Measurements from ENCODE around the gene IDUA.
"Not testable (repeated sequence)": the region's sequence is repeated elsewhere in the genome, so short reads cannot be mapped to it uniquely, and the experiment has no call there.

The IDUA gene

DNA sequence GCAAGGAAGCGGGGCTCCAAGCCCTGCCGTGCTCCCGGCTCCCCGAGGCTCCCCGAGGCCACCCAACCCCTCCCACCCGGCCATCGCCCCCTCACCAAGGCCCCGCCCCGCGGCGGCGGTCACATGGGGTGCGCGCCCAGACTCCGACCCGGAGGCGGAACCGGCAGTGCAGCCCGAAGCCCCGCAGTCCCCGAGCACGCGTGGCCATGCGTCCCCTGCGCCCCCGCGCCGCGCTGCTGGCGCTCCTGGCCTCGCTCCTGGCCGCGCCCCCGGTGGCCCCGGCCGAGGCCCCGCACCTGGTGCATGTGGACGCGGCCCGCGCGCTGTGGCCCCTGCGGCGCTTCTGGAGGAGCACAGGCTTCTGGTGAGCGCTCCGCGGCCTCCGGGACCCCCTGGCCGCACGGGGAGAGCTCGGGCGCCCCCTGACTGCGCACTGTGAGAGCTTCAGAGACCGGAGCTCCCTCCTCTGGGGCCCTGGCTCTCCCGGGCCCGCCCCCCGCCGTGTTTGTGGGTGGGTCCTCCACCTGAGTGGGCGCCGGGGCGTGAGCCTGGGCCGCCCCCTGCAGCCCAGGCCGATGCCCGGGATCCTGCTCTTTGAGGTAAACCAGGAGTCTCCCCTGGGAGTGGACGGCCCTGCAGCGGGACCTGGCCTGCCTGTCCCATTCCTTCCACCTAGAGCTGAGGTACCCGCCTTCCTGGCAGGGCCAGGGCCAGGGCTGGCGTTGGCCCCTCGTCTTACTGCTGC lies at the start of gene IDUA:
Gene IDUA (plus strand): TSS at position 166 of the 745 bp plus-strand sequence. CDS start 41 bp downstream, at position 207.
- peak; percentile 72 for DNase-seq (ENCODE audit: low read depth, low spot score)

DNA sequence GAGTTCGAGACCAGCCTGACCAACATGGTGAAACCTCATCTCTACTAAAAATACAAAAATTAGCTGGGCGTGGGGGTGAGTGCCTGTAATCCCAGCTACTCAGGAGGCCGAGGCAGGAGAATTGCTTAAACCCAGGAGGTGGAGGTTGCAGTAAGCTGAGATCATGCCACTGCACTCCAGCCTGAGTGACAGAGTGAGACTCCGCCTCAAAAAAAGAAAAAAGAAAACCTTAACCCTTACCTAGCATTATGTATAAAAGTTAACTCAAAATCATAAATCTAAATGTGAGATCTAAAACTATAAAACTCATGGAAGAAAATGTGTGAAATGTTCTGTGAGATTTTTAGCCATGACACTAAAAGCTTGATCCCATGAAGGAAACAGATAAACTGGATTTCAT lies 47.3 kb upstream of the IDUA start:
- DNase-seq (ENCODE audit: low read depth, low spot score) = not testable (repeated sequence)

DNA sequence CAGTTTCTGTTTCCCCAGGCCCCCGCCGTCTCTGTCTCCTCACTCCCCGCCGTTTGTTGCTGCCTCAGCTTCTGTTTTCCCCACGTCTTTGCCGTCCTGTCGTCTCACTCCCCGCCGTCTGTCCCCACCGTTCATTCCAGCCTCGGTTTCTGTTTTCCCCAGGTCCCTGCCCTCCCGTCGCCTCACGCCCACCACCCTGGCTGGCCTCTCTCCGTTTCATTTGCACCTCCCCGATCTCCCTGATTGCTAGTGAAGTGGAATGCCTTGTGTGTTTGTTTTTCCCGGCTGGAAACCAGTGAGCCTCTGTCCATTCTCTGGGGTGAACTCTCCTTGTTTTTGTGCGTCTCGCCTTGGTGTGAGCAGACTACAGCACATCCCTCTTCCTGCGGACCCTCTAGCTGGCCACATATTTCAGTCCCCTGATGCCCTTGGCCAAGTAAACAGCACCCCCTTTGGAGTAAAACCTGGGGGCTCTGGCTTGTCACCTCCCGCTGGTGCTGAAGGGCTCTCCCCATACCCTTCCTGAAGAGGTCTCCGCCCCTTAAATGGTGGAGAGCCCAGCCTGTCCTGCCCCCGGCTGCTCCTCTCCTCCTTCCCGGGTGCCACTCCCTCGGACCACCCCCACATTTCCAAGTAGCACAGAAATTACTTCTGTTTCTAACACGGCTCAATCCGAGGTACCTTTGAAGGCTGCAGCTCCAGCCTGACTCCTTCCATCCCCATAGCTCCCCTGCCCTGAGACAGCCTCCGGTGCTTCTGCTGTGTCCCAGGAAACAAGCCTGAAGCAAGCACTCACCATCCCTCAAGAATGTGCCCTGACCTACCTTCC lies 41.4 kb upstream of the IDUA start:
- DNase-seq (ENCODE audit: low read depth, low spot score) = no peak

DNA sequence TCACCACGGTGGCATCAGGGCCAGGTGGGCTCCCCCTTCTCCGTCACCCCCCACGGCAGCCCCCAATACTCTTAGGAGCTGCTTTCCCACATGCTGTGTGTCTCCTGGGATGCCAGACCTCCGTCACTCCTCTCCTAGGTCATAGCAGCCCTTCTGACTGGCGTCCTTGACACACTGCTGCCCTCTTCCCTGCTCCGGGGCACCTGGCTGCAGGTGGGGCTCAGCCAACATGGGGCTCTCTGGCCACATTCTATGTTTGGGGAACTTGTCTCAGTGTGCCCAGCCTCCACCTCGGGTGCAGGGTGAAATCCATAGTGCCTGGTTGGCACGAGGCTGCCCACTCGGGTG lies 40.8 kb upstream of the IDUA start:
- no peak for DNase-seq (ENCODE audit: low read depth, low spot score)

GRCh38 chr4:946517-947471 lies 40.0 kb upstream of the IDUA start:
- DNase-seq (ENCODE audit: low read depth, low spot score) = no peak

DNA sequence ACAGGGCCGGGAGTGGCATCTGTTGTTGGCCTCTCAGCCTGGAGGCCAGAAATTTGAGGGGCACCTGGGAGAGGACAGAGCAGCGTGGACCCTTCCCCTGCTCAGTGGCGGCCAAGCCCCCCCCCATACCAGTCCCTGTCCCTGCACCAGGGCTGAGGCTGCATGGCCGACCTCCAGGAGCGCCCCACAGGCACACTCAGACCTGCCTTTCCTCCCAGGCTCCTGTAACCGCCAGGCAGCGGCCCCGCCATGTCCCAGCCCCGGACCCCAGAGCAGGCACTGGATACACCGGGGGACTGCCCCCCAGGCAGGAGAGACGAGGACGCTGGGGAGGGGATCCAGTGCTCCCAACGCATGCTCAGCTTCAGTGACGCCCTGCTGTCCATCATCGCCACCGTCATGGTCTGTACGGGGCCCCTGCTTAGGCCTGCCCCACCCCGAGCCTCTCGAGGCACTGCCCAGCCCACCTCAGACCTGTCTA lies 39.3 kb upstream of the IDUA start:
- DNase-seq (ENCODE audit: low read depth, low spot score) = no peak

DNA sequence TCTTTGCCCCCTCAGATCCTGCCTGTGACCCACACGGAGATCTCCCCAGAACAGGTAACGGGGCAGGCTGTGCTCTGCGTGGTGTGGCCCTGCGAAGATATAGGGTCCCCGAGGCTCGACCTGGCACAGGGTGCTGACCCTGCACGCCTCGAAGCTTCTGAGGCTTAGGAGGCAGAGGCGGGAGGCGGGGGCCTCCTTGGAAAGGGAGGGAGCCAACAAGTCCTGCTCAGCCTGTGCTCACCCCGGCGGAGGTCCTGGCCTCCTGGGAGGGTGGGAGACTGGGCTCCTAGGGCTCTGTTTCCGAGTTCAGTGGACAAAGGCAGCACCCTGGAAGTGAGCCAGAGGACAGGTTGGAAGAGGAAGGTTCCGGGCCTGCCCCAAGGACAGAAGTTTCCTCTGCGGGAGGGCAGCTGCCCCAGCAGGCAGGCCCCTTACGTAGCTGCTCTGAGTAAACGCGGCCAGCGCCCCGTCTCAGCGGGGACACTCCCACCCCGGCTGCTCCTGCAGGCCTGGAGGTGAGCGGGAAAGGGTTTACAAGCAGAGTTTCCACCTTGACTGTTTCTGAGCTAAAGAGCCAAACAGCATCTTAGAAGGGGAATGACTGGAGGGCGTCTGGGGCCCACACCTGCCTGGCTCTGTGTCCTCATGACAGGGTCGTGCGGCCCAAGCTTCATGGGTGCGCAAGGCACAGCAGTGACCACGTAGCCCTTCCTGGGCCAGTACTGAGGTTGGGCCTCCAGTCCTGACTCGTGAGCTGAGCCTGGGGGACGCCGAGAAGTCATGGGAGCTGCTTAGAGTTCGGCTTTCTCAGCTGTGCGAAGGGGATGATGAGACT lies 38.5 kb upstream of the IDUA start:
- no peak for DNase-seq (ENCODE audit: low read depth, low spot score)

DNA sequence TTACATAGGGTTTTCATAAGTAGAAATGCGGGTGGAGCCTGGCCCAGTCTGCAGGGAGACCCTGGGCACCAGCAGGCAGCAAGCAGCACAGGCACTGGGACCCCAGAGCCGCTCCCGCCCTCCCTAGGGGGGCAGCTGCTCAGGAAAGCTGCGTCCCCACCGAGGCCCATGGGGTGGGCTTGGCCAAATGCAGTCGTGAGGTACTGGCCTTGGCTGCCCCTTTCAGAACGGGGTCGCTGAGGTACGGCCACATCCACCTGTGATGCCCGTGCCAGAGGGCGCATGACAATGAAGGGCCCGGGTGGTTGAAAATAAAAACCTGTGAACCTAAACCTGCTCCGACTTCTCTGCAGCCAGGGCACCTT lies 37.9 kb upstream of the IDUA start:
- DNase-seq (ENCODE audit: low read depth, low spot score) = no peak

- DNase-seq (ENCODE audit: low read depth, low spot score) = no peak
Measured at GRCh38 chr4:949656-950055, 37.2 kb upstream of the IDUA start.

DNA sequence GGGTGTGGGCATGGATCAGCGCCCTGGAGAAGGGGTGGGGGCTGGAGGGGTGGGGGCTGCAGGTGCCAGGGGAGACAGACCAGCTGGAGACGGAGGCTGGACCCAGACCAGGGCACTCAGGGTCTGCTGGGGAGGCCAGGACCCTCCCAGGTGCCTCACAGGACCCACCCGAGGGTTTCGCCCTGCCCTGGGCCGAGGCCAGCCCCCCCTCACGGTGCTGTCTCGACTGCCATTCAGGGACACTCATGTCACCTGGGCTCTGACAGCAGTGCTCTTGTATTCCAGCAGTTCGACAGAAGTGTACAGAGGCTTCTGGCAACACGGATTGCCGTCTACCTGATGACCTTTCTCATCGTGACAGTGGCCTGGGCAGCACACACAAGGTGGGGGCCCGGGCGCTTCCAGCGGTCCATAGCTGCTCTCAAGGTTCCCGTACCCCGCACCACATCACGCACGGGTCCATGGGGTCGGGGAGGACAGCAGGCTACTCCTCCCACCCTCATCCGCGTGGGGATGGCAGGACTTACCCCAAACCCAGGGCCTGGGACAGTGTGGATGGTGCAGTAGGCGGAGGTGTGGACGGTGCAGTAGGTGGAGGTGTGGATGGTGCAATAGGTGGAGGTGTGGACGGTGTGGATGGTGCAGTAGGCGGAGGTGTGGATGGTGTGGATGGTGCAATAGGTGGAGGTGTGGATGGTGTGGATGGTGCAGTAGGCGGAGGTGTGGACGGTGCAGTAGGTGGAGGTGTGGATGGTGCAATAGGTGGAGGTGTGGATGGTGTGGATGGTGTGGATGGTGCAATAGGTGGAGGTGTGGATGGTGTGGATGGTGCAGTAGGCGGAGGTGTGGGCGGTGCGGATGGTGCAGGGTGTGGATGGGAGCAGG lies 36.5 kb upstream of the IDUA start:
- DNase-seq (ENCODE audit: low read depth, low spot score) = no peak

GRCh38 chr4:951186-951585 lies 35.7 kb upstream of the IDUA start:
- no peak for DNase-seq (ENCODE audit: low read depth, low spot score)

DNA sequence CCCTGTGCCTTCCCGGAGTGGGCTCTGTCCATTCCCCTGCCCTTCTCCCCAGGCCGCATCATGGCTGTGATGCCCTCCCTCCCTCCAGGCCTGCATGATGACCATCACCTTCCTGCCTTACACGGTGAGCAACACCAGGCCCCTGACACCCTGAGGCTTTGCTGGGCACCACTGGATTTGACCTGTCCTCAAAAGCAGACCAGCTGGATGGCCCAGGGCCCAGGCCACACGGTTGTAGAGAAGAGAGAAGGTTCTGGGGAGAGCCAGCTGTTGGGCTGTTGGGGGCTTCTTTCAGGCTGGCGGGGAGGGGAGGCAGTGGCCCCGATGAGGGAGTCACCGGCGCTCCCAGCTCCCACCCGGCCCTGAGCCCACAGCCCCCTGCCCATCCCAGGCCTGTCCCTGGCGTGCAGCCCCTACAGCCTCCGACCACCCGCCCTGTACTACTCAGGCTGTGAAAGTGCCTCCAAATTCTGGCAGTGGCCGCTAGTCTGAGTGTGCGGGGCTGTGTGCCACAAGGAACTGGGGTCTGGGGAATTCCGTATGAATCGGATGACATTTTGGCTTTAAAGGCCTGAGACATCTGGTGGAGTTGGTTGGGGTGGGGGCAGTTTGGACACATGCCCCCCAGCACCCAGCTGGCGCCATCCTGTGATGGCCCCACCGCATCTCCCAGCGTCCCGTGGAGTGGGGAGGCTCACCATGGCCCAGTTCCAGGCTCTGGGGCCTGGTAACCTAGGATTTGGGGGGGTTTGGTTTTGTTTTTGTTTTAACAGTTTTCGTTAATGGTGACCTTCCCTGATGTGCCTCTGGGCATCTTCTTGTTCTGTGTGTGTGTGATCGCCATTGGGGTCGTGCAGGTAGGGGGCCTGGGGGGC lies 35.0 kb upstream of the IDUA start:
- DNase-seq (ENCODE audit: low read depth, low spot score) = no peak

- no peak for DNase-seq (ENCODE audit: low read depth, low spot score)
Measured at GRCh38 chr4:952881-953573, 33.8 kb upstream of the IDUA start.

- no peak for DNase-seq (ENCODE audit: low read depth, low spot score)
Measured at GRCh38 chr4:953574-953915, 33.3 kb upstream of the IDUA start.

- no peak for DNase-seq (ENCODE audit: low read depth, low spot score)
Measured at GRCh38 chr4:954211-955020, 32.4 kb upstream of the IDUA start.

- no peak for DNase-seq (ENCODE audit: low read depth, low spot score)
Measured at GRCh38 chr4:955161-955921, 31.5 kb upstream of the IDUA start.

DNA sequence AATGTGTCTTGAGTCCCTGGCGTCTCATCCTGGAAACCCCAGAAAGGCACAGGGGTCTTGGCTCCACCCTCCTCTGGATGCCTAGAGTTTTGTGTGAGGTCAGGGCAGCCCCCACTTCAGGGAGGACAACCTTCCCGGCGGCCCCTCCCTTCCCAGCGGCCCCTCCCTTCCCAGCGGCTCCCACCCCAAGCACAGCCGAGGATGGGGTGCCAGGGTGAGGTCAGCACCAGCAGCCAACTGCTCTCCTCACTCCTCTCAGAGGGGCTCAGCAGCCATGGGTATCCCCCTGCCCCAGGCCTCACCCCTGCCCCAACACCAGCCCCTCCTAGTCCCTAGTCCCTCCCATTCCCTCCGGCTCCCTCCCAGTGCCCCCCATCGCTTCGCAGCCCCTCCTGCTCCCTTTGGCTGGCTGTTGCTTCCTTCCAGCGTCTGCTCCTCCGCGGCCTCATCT lies 30.9 kb upstream of the IDUA start:
- no peak for DNase-seq (ENCODE audit: low read depth, low spot score)
